HepG2 (cell line): Measurements from ENCODE around the gene SNX9. TPM values are rescaled to one million over a fixed set of nuclear protein-coding genes. Genes with fewer than 3 reads are reported as not detected.
A peak's percentile ranks its signal among the peaks of the same experiment; 100 is the strongest.

Experiments used
- ATAC-seq: fragments of 200-7000 bp; cut with Tn5 transposase; 3 replicates; pipeline ENCODE4 v1.9.1; 2020; ENCODE audit warnings: mild to moderate bottlenecking, moderate library complexity
- BruUV-seq: library from RNA; stranded (reverse); fragments of 400-500 nt; replicated peaks from 2 replicates; lab custom pipeline; 2021; lab: Mats Ljungman, UMichigan
- CTCF ChIA-PET: fragments of 300-600 bp; formaldehyde crosslinking; extraction: SDS; loops from one replicate; lab custom pipeline; 2021; ENCODE audit warnings: low total read pairs, inconsistent platforms, low intra/inter-chr PET ratio; lab: Yijun Ruan, JAX
- POLR2A ChIA-PET: fragments of 350-600 bp; sonication (Branson Sonifier 250); formaldehyde crosslinking; loops from one replicate; lab custom pipeline; 2020; ENCODE audit warnings: antibody characterized with exemption, inconsistent platforms; lab: Yijun Ruan, JAX
- DNase-seq: peaks from one replicate; pipeline ENCODE4 v3.0.0-alpha.2; 2015; ENCODE audit warnings: low spot score
- FAIRE-seq: peaks from 3 replicates; lab custom pipeline; 2011; peaks lifted over from hg19 to GRCh38; lab: Jason Lieb, UNC
- H2AFZ ChIP-seq: one replicate; pipeline ENCODE4 v1.6.1; 2011; ENCODE audit warnings: low read length, inconsistent platforms
- H3K27ac ChIP-seq: fragments of 300-600 bp; 3 replicates; pipeline ENCODE4 v1.8.0; 2011; ENCODE audit warnings: mixed run types, mild to moderate bottlenecking, mixed read lengths, low read length, inconsistent platforms; ENCODE audit not compliant: insufficient read depth; ENCODE audit errors: extremely low read length
- H3K27me3 ChIP-seq, 2 experiments: fragments of 200-600 bp in 1 of 2; 2 replicates in 1 of 2; 3 replicates in 1 of 2; pipeline versions ENCODE4 v1.6.0 to v1.8.0; 2011; ENCODE audit warnings: low read length in 2 of 2, mild to moderate bottlenecking in 2 of 2, moderate library complexity in 2 of 2, inconsistent platforms in 1 of 2; ENCODE audit not compliant: insufficient read depth in 2 of 2, control insufficient read depth in 1 of 2
- H3K36me3 ChIP-seq, 2 experiments: fragments of 200-600 bp in 1 of 2; replicated peaks in 1 of 2; 2 replicates in 1 of 2; 3 replicates in 1 of 2; pipeline versions ENCODE4 v1.5.1 to v1.8.0; 2011; ENCODE audit warnings: low read length in 2 of 2, inconsistent platforms in 1 of 2; ENCODE audit not compliant: insufficient read depth in 2 of 2, control insufficient read depth in 1 of 2
- H3K4me1 ChIP-seq: 2 replicates; pipeline ENCODE4 v1.5.1; 2012; ENCODE audit warnings: low read length, inconsistent platforms; ENCODE audit not compliant: insufficient read depth
- H3K4me2 ChIP-seq: 2 replicates; pipeline ENCODE4 v1.6.0; 2011; ENCODE audit warnings: low read depth, low read length, inconsistent platforms
- H3K4me3 ChIP-seq, 3 experiments: fragments of 200-600 bp in 1 of 3; sonication (generic), shearing (Covaris generic) in 1 of 3; replicated peaks in 1 of 3; 2 replicates each; pipeline ENCODE4 v1.5.1; 2011 to 2016; ENCODE audit warnings: low read length in 3 of 3, inconsistent platforms in 2 of 3, low read depth in 2 of 3, mild to moderate bottlenecking in 2 of 3, control low read depth in 1 of 3, mixed read lengths in 1 of 3; ENCODE audit not compliant: insufficient read depth in 1 of 3
- H3K79me2 ChIP-seq: one replicate; pipeline ENCODE4 v1.6.1; 2011; ENCODE audit warnings: low read length, inconsistent platforms; ENCODE audit not compliant: insufficient read depth
- H3K9ac ChIP-seq: 2 replicates; pipeline ENCODE4 v1.6.0; 2011; ENCODE audit warnings: mild to moderate bottlenecking, low read depth, low read length, inconsistent platforms; ENCODE audit not compliant: insufficient read depth
- H3K9me3 ChIP-seq: 2 replicates; pipeline ENCODE4 v1.5.1; 2012; ENCODE audit warnings: mild to moderate bottlenecking, low read length
- H4K20me1 ChIP-seq: 2 replicates; pipeline ENCODE4 v1.6.0; 2011; ENCODE audit warnings: inconsistent platforms, mild to moderate bottlenecking, low read length, moderate library complexity; ENCODE audit not compliant: insufficient read depth
- MTERF4 ChIP-seq: sonication (generic); formaldehyde crosslinking; IDR thresholded peaks from 2 replicates; pipeline ENCODE4 v1.8.0; 2023; ENCODE audit warnings: mild to moderate bottlenecking, missing genetic modification reagents
- RERE ChIP-seq: IDR thresholded peaks from 2 replicates; pipeline ENCODE4 v1.6.1; 2016; ENCODE audit warnings: low read depth, missing genetic modification reagents, missing compliant biosample characterization
- ZFP1 ChIP-seq: IDR thresholded peaks from 2 replicates; pipeline ENCODE4 v1.6.1; 2016
- ZNF629 ChIP-seq: sonication (generic); formaldehyde crosslinking; conservative IDR thresholded peaks from 2 replicates; pipeline ENCODE4 v1.5.0; 2020; ENCODE audit warnings: missing genetic modification reagents
- ZNF780A ChIP-seq: sonication (generic); formaldehyde crosslinking; IDR thresholded peaks from 2 replicates; pipeline ENCODE4 v1.8.0; 2022; ENCODE audit warnings: mild to moderate bottlenecking, missing genetic modification reagents, moderate library complexity
- WGBS: methylation state at CpG from one replicate; pipeline ENCODE4 v1.1.6; 2017; ENCODE audit warnings: low lambda C conversion rate; 5-methylcytosine and 5-hydroxymethylcytosine counted together
- in situ Hi-C: cut with HindIII; loops from 2 replicates; pipeline ENCODE4 v1.10.0; 2017; ENCODE audit warnings: low pct_unique_long_range_greater_than_20kb; ENCODE audit not compliant: extremely low pct_ligation_motif_present
- intact Hi-C: fragments of 100-400 bp; cut with micrococcal nuclease; formaldehyde crosslinking; loops from one replicate; pipeline ENCODE4 v1.10.0; 2022; ENCODE audit not compliant: unreplicated experiment
- polyA plus RNA-seq, 8 experiments: library from polyadenylated mRNA; depleted of rRNA in 3 of 8; stranded (reverse) in 7 of 8; unstranded in 1 of 8; fragments of >200 nt; fragmentation: Illumina TruSeq in 4 of 8; extraction: Trizol in 4 of 8; gene quantifications; 2 replicates each; pipeline versions ENCODE4 v1.2.1 to v1.2.3, GENCODE V29; 2011 to 2016; ENCODE audit warnings: low read depth in 4 of 8, missing spikeins in 1 of 8, mixed read lengths in 1 of 8; ENCODE audit not compliant: insufficient read depth in 1 of 8
- total RNA-seq, 5 experiments: library from RNA; depleted of rRNA; stranded (reverse); fragments of >200 nt; fragmentation: Illumina TruSeq; extraction: Trizol; gene quantifications; 2 replicates each; pipeline ENCODE4 v1.2.3, GENCODE V29; 2016; ENCODE audit warnings: low read depth in 1 of 5

SNX9 gene
- total and polyA plus RNA-seq, 2 of the 13 experiments (the other 11 are each of a cell fraction or from before 2014, with no cell fraction given) = 21.9 to 36.0 TPM

GRCh38 chr6:157853018-157853805, 30.2 kb downstream of the SNX9 start:
- POLR2A ChIA-PET = no interaction called here
- 95% methylated on average over 2 of the region's 2 CpGs for WGBS
- no TSS peak for BruUV-seq

GRCh38 chr6:157853902-157854502, 31.0 kb downstream of the SNX9 start:
- H2AFZ ChIP-seq = no peak overlapping the region
- H3K36me3 ChIP-seq = no peaks in the 10 kb centered on the region
- no peak for DNase-seq
- 100% methylated on average over 1 of the region's 1 CpG for WGBS
- ATAC-seq = no peak
- H3K27me3 ChIP-seq = no peaks in the 10 kb centered on the region
- H3K9ac ChIP-seq = no peak overlapping the region
- H3K27ac ChIP-seq = no peak overlapping the region
- in situ Hi-C loops = no loop called here
- peaks cover 77% of the 10 kb centered on the region for H3K79me2 ChIP-seq
- H3K9me3 ChIP-seq = peaks cover 14% of the 10 kb centered on the region
- TF ChIP-seq ZNF629 (CRISPR knock-in tag) = peak; percentile 51
- TF ChIP-seq RERE (CRISPR knock-in tag) = no peak
- no peak for TF ChIP-seq ZNF780A (CRISPR knock-in tag)
- no TSS peak for BruUV-seq
- no peak overlapping the region for H3K4me2 ChIP-seq
- peaks cover 45% of the 10 kb centered on the region for H4K20me1 ChIP-seq
- H3K4me1 ChIP-seq = peaks cover 19% of the 10 kb centered on the region; the same call in 1 of the 2 replicates
- H3K4me3 ChIP-seq = no peak overlapping the region
- FAIRE-seq = no peak
- CTCF ChIA-PET = no interaction called here
- POLR2A ChIA-PET = no interaction called here
- intact Hi-C loops = no loop called here

More at GRCh38 chr6:157853018-157853805, 30.2 kb downstream of the SNX9 start:
- no peak for DNase-seq
- H3K27ac ChIP-seq = no peak overlapping the region
- CTCF ChIA-PET = no interaction called here
- no peaks in the 10 kb centered on the region for H3K36me3 ChIP-seq
- H3K9ac ChIP-seq = no peak overlapping the region
- H2AFZ ChIP-seq = no peak overlapping the region
- FAIRE-seq = no peak
- peaks cover 14% of the 10 kb centered on the region for H3K9me3 ChIP-seq
- in situ Hi-C loops (no loop called here), intact Hi-C loops (no loop called here)
- H3K4me3 ChIP-seq = no peak overlapping the region
- peaks cover 19% of the 10 kb centered on the region; the same call in 1 of the 2 replicates for H3K4me1 ChIP-seq
- peaks cover 74% of the 10 kb centered on the region for H3K79me2 ChIP-seq
- H3K27me3 ChIP-seq = no peaks in the 10 kb centered on the region
- no peak for ATAC-seq
- TF ChIP-seq ZFP1 (CRISPR knock-in tag) (peak; percentile 95; the same call in 1 of the 2 replicates), MTERF4 (CRISPR knock-in tag) (no peak)
- H4K20me1 ChIP-seq = peaks cover 51% of the 10 kb centered on the region
- no peak overlapping the region for H3K4me2 ChIP-seq
